Activated CD4-positive, alpha-beta T cell treated with anti-CD3 and anti-CD28 coated beads, Interleukin-2, amount 50 U/mL, for 1 hour (primary cell): ENCODE measurements around the gene TMEM72.

Experiments used
- DNase-seq: peaks from one replicate; pipeline ENCODE4 v3.0.0-alpha.2; 2020

TMEM72 gene

DNA sequence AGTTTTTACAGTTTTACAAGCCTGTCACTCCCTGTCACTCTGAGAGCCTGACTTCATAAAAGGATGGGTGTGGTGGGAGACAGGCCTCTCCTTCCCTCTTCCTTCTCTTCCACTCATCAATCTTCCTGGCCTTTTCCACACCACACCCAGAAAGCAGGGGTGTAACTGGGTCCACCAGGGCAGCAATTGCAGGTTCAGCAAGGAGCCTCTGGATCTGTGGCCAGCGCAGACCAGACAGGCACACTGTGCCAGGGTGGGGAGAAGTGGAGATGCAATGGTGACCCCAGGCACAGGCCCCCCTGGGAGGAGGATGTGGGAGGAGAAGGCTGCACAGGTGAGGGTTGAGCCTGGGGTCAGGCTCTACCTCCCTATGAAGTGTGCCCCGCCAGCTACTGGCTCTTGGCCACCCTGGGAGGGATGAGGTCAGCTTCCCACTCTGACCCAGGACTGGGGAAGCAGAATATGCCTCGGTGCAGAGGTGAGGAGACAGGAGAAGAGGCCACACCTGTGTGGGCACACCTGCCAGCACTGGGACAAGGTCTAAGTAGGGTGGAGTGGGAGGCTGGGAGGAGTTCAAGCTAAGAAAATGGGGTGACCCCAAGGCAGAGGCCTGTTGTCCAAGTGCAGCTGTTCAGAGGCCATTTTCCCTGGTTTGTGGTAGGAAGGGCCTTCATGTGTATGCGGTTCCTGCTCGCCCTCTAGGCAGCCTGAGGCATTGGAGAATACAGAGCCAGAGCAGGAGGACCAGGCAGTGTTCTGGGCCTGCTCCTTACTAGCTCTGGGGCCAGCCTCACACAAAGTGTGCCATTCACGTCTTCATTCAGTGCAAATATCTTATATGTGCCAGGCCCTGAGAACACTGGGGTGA lies 20.2 kb upstream of the TMEM72 start:
- DNase-seq = no peak

- no peak for DNase-seq
Observed at GRCh38 chr10:44891721-44892120, 19.4 kb upstream of the TMEM72 start.

GRCh38 chr10:44893604-44894468 lies 17.3 kb upstream of the TMEM72 start:
- DNase-seq = no peak

GRCh38 chr10:44894691-44895090 lies 16.4 kb upstream of the TMEM72 start:
- DNase-seq = no peak

- DNase-seq = no peak
Observed at GRCh38 chr10:44895280-44895679, 15.9 kb upstream of the TMEM72 start.

GRCh38 chr10:44897049-44897448 lies 14.1 kb upstream of the TMEM72 start:
- no peak for DNase-seq

- DNase-seq = no peak
Observed at GRCh38 chr10:44898665-44899064, 12.5 kb upstream of the TMEM72 start.

- no peak for DNase-seq
Observed at GRCh38 chr10:44899450-44900080, 11.6 kb upstream of the TMEM72 start.

GRCh38 chr10:44902941-44903545 lies 8.1 kb upstream of the TMEM72 start:
- no peak for DNase-seq

- DNase-seq = no peak
Observed at GRCh38 chr10:44906486-44906885, 4.7 kb upstream of the TMEM72 start.

DNA sequence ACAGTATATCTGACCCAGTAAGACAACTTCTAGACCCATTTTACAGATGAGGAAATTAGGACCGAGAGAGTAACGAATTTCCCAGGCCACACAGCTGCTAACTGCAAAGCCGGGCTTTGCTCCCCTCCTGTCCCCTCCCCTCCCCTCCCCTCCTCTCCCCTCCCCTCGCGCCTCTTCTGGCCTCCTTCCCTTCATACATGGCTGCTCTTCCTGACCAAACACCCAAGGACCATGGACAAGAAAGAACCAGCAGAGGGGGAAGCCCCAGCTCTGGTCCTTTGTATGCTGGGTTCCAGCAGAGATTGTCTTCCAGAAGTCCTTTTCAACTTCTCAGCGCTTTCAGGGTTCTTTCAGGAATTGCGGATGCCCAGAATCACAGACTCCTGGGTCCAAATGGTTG lies 3.6 kb upstream of the TMEM72 start:
- DNase-seq = no peak

- DNase-seq = no peak
Observed at GRCh38 chr10:44908066-44908749, 2.9 kb upstream of the TMEM72 start.

GRCh38 chr10:44908936-44909630 lies 2.1 kb upstream of the TMEM72 start:
- no peak for DNase-seq

GRCh38 chr10:44909910-44910309 lies 1.2 kb upstream of the TMEM72 start:
- DNase-seq = no peak

DNA sequence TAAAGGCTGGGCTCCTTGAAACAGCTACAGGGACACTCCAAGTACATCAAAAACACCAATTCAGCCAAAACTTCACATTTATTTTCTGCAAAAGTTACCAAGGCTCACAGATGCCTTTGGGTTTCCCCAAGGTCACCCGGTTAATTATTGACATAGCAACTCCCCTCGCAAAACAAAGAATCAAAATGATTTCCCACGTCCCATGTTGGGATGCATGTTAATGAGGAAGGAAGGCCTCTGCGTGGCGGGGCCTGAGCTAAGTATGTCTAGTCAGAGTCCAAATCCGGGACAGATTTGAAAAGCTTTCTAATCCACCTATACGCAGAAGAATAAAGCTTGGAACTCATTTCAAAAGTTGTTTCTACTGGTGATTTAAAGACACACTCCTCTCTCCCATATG lies 535 bp upstream of the TMEM72 start:
- DNase-seq = no peak

GRCh38 chr10:44911951-44912350 lies 814 bp downstream of the TMEM72 start:
- DNase-seq = no peak

DNA sequence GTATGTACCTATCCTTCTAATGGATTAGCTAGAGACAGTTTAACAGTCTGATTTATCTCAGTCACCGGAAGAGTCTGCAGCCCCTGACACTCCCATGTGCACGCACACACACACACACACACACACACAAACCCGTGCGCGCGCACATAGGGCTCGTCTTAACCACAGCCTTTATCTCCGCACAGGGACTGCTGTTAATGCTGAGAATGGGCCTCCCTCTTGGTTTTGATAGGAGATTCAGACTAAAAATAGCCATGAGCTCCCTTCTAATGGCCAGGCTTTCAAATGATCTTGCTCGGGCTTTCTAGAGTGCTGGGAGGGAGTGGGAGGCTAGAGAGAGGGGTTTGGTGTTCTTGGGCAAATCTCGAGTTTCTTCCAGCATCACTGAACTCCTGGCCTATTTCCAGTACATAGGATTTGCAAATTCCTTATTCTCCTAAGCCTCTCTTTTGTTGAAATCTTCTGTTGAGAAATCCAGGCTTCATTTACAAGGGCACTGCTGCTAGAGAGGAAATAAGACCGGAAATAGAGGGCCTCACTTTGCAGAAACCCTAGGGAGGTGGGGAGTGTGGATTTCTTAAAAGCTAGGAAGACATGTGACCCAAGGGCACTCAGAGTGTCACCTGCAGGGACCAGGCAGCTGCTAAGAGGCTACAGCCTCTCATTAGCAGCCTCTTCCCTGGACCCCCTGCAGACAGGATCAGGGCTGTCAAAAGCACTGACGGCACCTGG lies 2.4 kb downstream of the TMEM72 start:
- DNase-seq = no peak

DNA sequence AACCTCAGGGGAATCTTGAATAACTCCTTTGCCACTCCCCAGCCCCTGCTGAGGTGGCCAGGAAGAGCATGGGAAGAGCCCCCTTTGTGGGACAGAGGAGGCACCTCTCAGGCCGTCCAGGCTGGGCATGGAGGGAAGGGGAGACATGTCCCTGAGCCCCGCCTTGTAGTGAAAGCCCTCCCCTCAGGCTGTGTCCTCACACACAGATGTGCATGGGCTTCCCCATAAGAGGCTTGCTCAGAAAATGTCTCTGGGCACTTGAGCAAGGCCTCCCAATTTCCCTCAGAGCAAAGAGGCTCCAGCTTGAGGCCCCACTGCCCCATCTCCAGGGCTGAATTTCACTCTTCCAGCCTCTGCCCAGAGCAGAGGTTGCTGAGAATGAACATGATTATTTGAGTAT lies 3.8 kb downstream of the TMEM72 start:
- no peak for DNase-seq

DNA sequence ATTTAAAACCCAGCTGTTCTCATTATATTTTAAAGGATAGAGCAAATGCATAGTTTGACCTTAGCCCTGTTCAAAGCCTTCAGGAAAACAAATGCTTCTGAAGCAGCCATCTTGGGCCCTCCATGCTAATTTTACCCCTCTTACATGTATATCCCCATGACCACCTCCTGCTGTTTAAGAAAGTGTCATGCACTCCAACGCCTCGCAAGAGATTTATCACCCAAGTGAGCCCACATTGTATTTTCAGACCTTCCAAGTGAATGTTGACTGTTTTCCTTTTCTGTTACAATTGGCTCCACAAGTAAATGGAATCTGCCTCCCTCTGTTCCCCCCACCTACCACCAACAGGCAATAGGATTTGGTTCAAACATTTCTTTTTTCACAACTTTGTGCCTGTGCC lies 5.3 kb downstream of the TMEM72 start:
- DNase-seq = no peak

- DNase-seq = no peak
Observed at GRCh38 chr10:44917848-44918247, 6.7 kb downstream of the TMEM72 start.

GRCh38 chr10:44920252-44920651 lies 9.1 kb downstream of the TMEM72 start:
- DNase-seq = no peak
